ENCODE measurements around the gene C1QL3. TPM values are rescaled to one million over a fixed set of nuclear protein-coding genes. Genes with fewer than 3 reads are reported as not detected.
A peak's percentile ranks its signal among the peaks of the same experiment; 100 is the strongest.

Gene C1QL3
- polyA plus RNA-seq, 3 donors: 0.74 to 1.7 (median 0.96) TPM

GRCh38 chr10:16509996-16510395 lies 11.7 kb downstream of the C1QL3 start:
- DNase-seq (ENCODE audit: extremely low read depth in 1 of 11, low read depth in 9 of 11, low spot score in 4 of 11): no peak

- DNase-seq (ENCODE audit: extremely low read depth in 1 of 11, low read depth in 9 of 11, low spot score in 4 of 11): no peak
These were observed 16.5 kb downstream of the C1QL3 start for GRCh38 chr10:16505161-16505560.

DNA sequence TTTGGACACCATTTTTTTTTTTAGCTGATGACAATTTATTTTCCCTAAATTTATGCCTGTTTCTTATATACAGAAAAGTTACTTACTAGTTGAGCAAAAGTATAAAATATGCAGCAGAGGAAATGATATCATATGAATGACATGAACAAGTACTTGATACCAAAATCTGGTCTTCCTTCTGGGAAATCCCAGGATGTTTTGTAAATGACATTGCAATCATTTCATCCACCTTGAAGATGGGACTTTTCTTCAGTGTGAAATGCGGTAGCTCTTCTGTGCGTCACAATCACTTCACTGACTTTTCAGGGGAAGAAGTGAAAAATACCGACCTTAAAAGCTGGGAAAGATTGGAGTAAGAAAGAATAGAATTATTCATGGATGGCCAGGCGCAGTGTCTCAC lies 23.8 kb downstream of the C1QL3 start:
- DNase-seq (ENCODE audit: extremely low read depth in 1 of 11, low read depth in 9 of 11, low spot score in 4 of 11): no peak

DNA sequence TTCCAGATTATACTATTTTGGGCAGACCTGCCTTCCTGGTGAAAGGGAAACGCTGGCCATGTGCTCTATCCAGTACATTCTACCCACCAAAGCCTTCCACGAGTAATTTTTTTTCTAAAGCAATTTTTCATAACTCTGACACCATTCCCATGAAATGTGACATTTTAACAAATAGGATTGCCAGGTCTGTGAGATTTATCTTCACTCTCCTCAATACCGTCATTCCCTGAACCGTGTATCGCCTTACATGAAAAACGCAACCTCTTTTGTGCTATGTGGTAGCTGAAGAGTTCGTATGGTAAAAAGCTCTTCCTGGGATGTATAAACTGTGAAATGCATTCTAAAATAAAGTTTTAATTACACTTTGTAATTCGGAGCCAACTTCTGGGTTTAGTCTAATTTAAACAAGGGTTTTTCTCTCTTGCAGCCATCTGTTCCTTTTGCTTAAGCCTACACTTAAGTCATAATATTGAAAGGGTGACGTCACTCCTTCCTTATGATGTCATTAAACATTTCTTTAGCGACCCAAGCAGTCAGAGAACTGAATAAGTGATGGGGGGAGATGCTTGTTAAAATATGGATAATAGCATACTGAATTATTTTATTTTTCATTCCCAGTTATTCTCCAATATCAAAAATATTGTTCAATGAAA lies 27.7 kb downstream of the C1QL3 start:
- no peak for DNase-seq (ENCODE audit: extremely low read depth in 1 of 11, low read depth in 9 of 11, low spot score in 4 of 11)

DNA sequence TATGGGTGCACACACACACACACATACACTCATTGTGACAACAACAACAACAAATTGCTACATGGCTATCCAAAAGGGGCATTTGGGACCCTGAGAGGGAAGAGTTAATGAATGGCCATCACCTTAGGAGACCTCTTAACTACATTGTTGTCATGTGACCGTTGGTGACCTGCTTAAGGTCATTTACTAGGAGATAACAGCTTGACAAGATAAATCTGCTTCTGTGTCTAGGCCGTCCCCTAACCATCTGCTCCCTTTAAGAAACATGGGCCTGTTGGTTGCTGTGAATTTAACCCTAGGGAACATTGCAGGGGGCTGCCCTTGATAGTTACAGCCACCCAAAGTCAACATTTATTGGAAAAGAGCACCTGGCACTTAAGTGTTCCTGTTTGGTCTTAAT lies 29.7 kb downstream of the C1QL3 start:
- DNase-seq (ENCODE audit: extremely low read depth in 1 of 11, low read depth in 9 of 11, low spot score in 4 of 11): no peak

GRCh38 chr10:16490511-16490910 lies 31.2 kb downstream of the C1QL3 start:
- no peak for DNase-seq (ENCODE audit: extremely low read depth in 1 of 11, low read depth in 9 of 11, low spot score in 4 of 11)

GRCh38 chr10:16483241-16483917 lies 38.3 kb downstream of the C1QL3 start:
- no peak for DNase-seq (ENCODE audit: extremely low read depth in 1 of 11, low read depth in 9 of 11, low spot score in 4 of 11)

GRCh38 chr10:16481052-16481728 lies 40.5 kb downstream of the C1QL3 start:
- peak in 5 of 11 donors; percentile 6 to 20 (median 13) for DNase-seq (ENCODE audit: extremely low read depth in 1 of 11, low read depth in 9 of 11, low spot score in 4 of 11)

DNA sequence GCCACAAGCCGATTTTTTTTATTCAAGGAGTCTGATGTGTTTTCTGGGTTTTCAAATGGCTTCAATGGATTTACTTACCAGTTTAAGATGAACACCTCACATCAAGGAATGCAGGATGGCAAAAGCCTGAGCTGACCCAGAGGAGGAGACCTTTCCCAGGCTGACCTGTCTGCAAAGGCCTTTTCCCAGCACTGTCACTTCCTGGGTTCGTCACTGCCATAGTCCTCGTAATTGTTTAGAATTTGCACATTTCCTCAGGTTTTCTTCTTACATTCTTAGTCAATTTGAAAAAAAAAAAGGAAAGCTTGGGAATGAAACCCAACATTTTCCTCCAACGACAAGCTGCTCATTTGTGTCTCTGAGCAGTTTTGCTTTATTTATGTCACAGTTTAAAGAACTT lies 42.9 kb downstream of the C1QL3 start:
- no peak for DNase-seq (ENCODE audit: extremely low read depth in 1 of 11, low read depth in 9 of 11, low spot score in 4 of 11)

DNA sequence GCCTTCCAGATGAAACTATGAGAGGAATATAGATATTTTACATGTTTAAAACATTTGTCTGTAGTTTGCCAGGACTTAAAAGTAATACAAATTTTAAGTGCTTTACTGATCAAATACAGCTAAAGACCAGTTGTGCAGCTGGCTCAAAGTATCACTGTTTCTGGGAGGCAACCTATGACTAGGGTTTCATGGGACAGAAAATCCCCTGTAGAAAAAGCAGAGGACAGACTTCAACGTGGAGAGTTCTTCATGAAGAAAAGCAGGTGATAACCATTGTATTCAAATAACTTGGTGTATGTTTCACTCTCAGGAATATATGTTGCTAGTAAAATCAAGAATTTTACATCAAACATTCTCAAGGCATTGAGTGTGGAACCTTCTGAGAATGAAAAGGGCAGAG lies 43.9 kb downstream of the C1QL3 start:
- no peak for DNase-seq (ENCODE audit: extremely low read depth in 1 of 11, low read depth in 9 of 11, low spot score in 4 of 11)

- DNase-seq (ENCODE audit: extremely low read depth in 1 of 11, low read depth in 9 of 11, low spot score in 4 of 11): no peak
These were observed 48.9 kb downstream of the C1QL3 start for GRCh38 chr10:16472828-16473227.

DNA sequence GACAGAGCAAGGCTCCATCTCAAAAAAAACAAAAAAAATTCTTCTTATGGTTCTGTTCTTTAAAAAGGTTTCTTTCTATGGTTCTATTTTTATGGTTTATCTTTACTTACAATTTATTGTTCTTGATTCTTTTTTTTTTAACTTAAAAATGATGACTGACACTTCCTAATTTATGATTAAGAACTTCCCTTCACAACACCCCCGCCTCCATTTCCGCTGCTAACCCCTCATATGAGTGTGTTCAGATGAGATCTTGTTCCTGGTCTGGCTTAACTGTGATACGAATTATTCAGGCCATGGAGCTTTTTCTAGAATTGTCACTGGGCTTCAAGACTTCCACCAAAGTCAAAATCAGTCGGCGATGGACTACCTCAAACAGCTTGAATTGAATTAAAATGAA lies 50.9 kb downstream of the C1QL3 start:
- no peak for DNase-seq (ENCODE audit: extremely low read depth in 1 of 11, low read depth in 9 of 11, low spot score in 4 of 11)

DNA sequence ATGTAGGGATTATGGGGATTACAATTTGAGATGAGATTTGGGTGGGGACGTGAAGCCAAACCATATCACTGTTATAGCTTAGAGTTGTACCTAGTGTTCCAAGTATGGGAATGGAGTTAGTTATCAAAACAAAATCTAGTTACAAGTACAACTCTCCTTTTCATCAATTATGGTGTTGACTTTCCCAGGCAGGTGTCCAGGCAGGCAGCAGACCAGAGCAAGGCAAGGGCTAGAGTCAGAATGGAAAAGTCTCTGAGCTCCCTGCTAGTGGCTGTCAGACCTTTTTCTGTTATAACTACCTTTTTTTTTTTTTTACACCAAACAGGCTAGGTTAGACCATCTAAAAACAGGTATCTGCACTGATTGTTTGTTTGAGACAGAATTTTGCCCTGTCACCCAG lies 55.7 kb downstream of the C1QL3 start:
- DNase-seq (ENCODE audit: extremely low read depth in 1 of 11, low read depth in 9 of 11, low spot score in 4 of 11): no peak

Other genes starting within 250 kb of the C1QL3 start
- 10 to 100 TPM; 15.3 to 18.9 (median 15.9) TPM for gene PTER, start 84.9 kb downstream of the C1QL3 start, polyA plus RNA-seq (ENCODE audit: insufficient read length in 3 of 3)